Aorta (tissue), 5 donors: ENCODE data around the gene ZFP36L2. TPM values are rescaled to one million over a fixed set of nuclear protein-coding genes. Genes with fewer than 3 reads are reported as not detected.

Source experiments
- ATAC-seq: fragments of 200-7000 bp; cut with Tn5 transposase; one replicate; pipeline ENCODE4 v1.9.1; 2022; ENCODE audit warnings: moderate library complexity; ENCODE audit not compliant: low FRiP score
- DNase-seq, 2 donors: peaks; one replicate each; pipeline ENCODE4 v3.0.0-alpha.2; 2020
- H3K27ac ChIP-seq, 2 donors: one replicate each; pipeline ENCODE4 v1.5.1; 2013; ENCODE audit warnings: low read length in 2 of 2, mild to moderate bottlenecking in 2 of 2, moderate library complexity in 2 of 2, control low read depth in 1 of 2, inconsistent platforms in 1 of 2, low read depth in 1 of 2
- H3K27me3 ChIP-seq, 2 donors: one replicate each; pipeline ENCODE4 v1.6.1; 2013; ENCODE audit warnings: control low read depth in 1 of 2, low read length in 1 of 2, mild to moderate bottlenecking in 1 of 2, moderate library complexity in 1 of 2; ENCODE audit not compliant: insufficient read depth in 2 of 2, control insufficient read depth in 1 of 2
- H3K36me3 ChIP-seq, 2 donors: one replicate each; pipeline ENCODE4 v1.6.1; 2013; ENCODE audit warnings: control low read depth in 1 of 2, low read length in 1 of 2, mild to moderate bottlenecking in 1 of 2; ENCODE audit not compliant: insufficient read depth in 2 of 2, control insufficient read depth in 1 of 2
- H3K4me1 ChIP-seq, 2 donors: one replicate each; pipeline ENCODE4 v1.6.1; 2013; ENCODE audit warnings: low read length in 2 of 2, control low read depth in 1 of 2, mild to moderate bottlenecking in 1 of 2, moderate library complexity in 1 of 2; ENCODE audit not compliant: insufficient read depth in 2 of 2, control insufficient read depth in 1 of 2
- H3K4me3 ChIP-seq, 2 donors: one replicate each; pipeline ENCODE4 v1.5.1; 2013; ENCODE audit warnings: low read length in 2 of 2, control low read depth in 1 of 2, mild to moderate bottlenecking in 1 of 2
- H3K9me3 ChIP-seq: one replicate; pipeline ENCODE4 v1.6.1; 2013; ENCODE audit warnings: mild to moderate bottlenecking, low read length; ENCODE audit not compliant: control insufficient read depth
- WGBS, 2 donors: extraction: QIAGEN DNeasy Blood & Tissue Kit; methylation state at CpG; one replicate each; pipeline ENCODE4 v1.1.7; 2013; 5-methylcytosine and 5-hydroxymethylcytosine counted together
- intact Hi-C, 2 donors: fragments of 100-400 bp; cut with DNase I; formaldehyde crosslinking; loops; one replicate each; pipeline versions ENCODE4 v1.14.2 to v1.15.0; 2022
- polyA plus RNA-seq, 2 donors: library from polyadenylated mRNA; stranded (reverse); fragments of 200-250 nt; gene quantifications; one replicate each; pipeline ENCODE4 v1.2.3, GENCODE V29; 2013
- total RNA-seq, 2 donors: library from RNA; stranded (reverse); fragmentation: NEBNext Ultra II Directional; extraction: Animal tissue kit (Norgen Biotek cat#: 25700); gene quantifications; one replicate each; pipeline ENCODE4 v1.2.1, GENCODE V29; 2021
- donor health status: healthy with polysubstance abuse.
- donor health status: Bipolar disorder and iron deficiency.
- donor health status: DM: no; HTN: no; CAD: no.
- donor health status: DM: no; HTN: no; CAD: no.
- donor health status: DM: yes; HTN: yes; CAD: no.

Gene ZFP36L2
- total and polyA plus RNA-seq, 4 donors = 71.9 to 231 (median 149) TPM

GRCh38 chr2:43201016-43201415 is 25.4 kb downstream of the ZFP36L2 start:
- no peaks in the 10 kb centered on the region for H3K27me3 ChIP-seq
- H3K4me1 ChIP-seq = no peaks in the 10 kb centered on the region
- 98 to 99% methylated on average over 7 of the region's 7 CpGs for WGBS, 2 donors
- no peak overlapping the region for H3K27ac ChIP-seq
- H3K9me3 ChIP-seq = no peaks in the 10 kb centered on the region
- no peak overlapping the region for H3K4me3 ChIP-seq
- ATAC-seq = no peak
- intact Hi-C loops = no loop called here
- no peak for DNase-seq
- H3K36me3 ChIP-seq = no peaks in the 10 kb centered on the region

- intact Hi-C loops = loop anchor here in 1 of 2 donors (2.0 kb wide), 1 partner anchor 65 kb away; no protein-coding TSS in a partner anchor
- no peaks in the 10 kb centered on the region for H3K9me3 ChIP-seq
- no peaks in the 10 kb centered on the region for H3K27me3 ChIP-seq
- whole genome bisulfite sequencing, 2 donors = 86 to 90% methylated on average over 16 of the region's 16 CpGs
- H3K4me3 ChIP-seq = no peak overlapping the region
- ATAC-seq (peak; percentile 5), DNase-seq (no peak)
- no peaks in the 10 kb centered on the region for H3K36me3 ChIP-seq
- no peak overlapping the region for H3K27ac ChIP-seq
- H3K4me1 ChIP-seq = no peaks in the 10 kb centered on the region
Observed at GRCh38 chr2:43199492-43200488, 26.6 kb downstream of the ZFP36L2 start.

GRCh38 chr2:43198263-43198662 is 28.1 kb downstream of the ZFP36L2 start:
- DNase-seq (no peak), ATAC-seq (no peak)
- no peak overlapping the region for H3K27ac ChIP-seq
- H3K36me3 ChIP-seq = no peaks in the 10 kb centered on the region
- no peak overlapping the region for H3K4me3 ChIP-seq
- H3K27me3 ChIP-seq = no peaks in the 10 kb centered on the region
- H3K9me3 ChIP-seq = no peaks in the 10 kb centered on the region
- H3K4me1 ChIP-seq = no peaks in the 10 kb centered on the region
- intact Hi-C loops = loop anchor here in 1 of 2 donors (2.0 kb wide), 1 partner anchor 63 kb away; no protein-coding TSS in a partner anchor
- 97 to 99% methylated on average over 6 of the region's 6 CpGs for WGBS, 2 donors

- ATAC-seq (no peak), DNase-seq (no peak)
- 94% methylated on average over 5 of the region's 5 CpGs for WGBS, 2 donors
- no peak overlapping the region for H3K27ac ChIP-seq
- intact Hi-C loops = no loop called here
- H3K36me3 ChIP-seq = no peaks in the 10 kb centered on the region
- H3K27me3 ChIP-seq = no peaks in the 10 kb centered on the region
- H3K4me3 ChIP-seq = no peak overlapping the region
- H3K9me3 ChIP-seq = no peaks in the 10 kb centered on the region
- no peaks in the 10 kb centered on the region for H3K4me1 ChIP-seq
Observed at GRCh38 chr2:43197588-43197896, 28.9 kb downstream of the ZFP36L2 start.

- Histone ChIP-seq H3K9me3 (no peaks in the 10 kb centered on the region), H3K4me1 (no peaks in the 10 kb centered on the region), H3K27me3 (no peaks in the 10 kb centered on the region), H3K4me3 (no peak overlapping the region), H3K36me3 (no peaks in the 10 kb centered on the region), H3K27ac (no peak overlapping the region)
- 84 to 85% methylated on average over 12 of the region's 12 CpGs for WGBS, 2 donors
- no peak for ATAC-seq
- intact Hi-C loops = no loop called here
- DNase-seq = no peak
Observed at GRCh38 chr2:43196768-43197587, 29.4 kb downstream of the ZFP36L2 start.

GRCh38 chr2:43194121-43194869 is 32.1 kb downstream of the ZFP36L2 start:
- ATAC-seq = no peak
- H3K36me3 ChIP-seq = no peaks in the 10 kb centered on the region
- no peaks in the 10 kb centered on the region for H3K27me3 ChIP-seq
- no peak overlapping the region for H3K27ac ChIP-seq
- intact Hi-C loops = no loop called here
- WGBS, 2 donors = 87 to 90% methylated on average over 13 of the region's 13 CpGs
- no peak for DNase-seq
- no peak overlapping the region for H3K4me3 ChIP-seq
- H3K9me3 ChIP-seq = no peaks in the 10 kb centered on the region
- no peaks in the 10 kb centered on the region for H3K4me1 ChIP-seq

GRCh38 chr2:43193652-43194120 is 32.7 kb downstream of the ZFP36L2 start:
- DNase-seq (no peak), ATAC-seq (no peak)
- intact Hi-C loops = no loop called here
- H3K36me3 ChIP-seq = no peaks in the 10 kb centered on the region
- 93% methylated on average over 4 of the region's 4 CpGs for WGBS, 2 donors
- no peaks in the 10 kb centered on the region for H3K9me3 ChIP-seq
- no peak overlapping the region for H3K4me3 ChIP-seq
- no peak overlapping the region for H3K27ac ChIP-seq
- H3K27me3 ChIP-seq = no peaks in the 10 kb centered on the region
- H3K4me1 ChIP-seq = no peaks in the 10 kb centered on the region
